Kasumi-1 (cell line): ENCODE measurements around the gene WRNIP1.

ENCODE experiments used
- DNase-seq, 2 experiments: peaks; one replicate each; lab custom pipeline; 2025; lab: John Stamatoyannopoulos, UW

WRNIP1 gene

GRCh38 chr6:2765166-2765895 is at the start of gene WRNIP1:
TSS of gene WRNIP1 (plus strand) at chr6:2765393. CDS start at chr6:2765623, 230 bp downstream.
- peak; percentile 96 to 97 for DNase-seq

DNA sequence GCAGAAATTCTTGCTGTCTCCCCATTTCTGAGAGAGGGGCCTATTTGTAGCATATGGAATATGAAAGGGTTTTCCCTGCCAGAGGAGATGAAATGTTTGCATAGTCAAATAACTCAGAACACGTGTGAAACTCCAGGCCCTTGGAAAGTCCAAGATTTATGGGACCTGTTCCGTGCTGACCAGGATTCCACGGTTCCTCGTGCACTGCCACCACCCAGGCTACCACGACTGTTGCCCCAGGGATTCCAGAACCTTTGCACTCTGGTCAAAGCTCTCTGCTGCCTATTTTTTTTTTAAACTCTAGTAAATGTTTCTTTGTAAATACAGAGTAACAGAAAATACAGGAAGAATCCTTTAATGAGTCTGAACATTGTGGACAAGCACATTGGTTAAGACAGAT is 49.5 kb upstream of the WRNIP1 start:
- no peak for DNase-seq

DNA sequence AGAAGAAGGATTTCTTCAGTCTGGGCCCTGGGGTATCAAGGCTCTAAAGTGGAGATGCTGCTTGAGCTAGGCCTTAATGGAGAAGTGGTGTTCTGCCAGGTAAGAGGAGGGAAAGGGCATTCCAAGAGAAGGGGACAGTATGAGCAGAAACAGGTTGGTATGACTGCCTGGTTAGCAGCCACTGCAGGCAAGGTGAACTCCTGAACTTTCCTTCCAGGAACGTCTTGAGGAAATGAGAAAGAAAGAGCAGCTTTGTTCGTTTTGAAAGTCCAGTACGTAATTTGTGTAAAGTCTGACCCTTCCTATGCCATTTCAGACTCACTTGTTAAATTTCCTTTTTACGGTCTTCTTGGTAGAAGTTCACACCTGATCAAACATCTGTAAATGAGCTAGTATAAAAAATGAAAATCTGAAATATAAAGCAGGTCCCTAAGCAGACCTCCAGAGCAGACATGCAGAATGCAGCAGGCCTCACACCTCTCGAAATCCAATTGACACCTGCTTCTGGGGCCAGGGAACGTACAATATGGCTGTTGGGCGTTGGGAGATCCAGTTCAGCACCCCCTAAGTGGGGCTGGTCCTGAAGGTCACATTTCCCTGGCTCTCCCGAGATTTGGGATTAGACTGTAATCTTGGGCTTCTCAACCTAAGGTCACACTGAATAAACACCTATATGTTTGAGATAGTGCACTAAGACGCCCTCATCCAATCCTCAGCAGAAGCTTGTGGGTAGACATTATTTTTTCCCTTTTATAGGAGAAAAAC is 48.1 kb upstream of the WRNIP1 start:
- DNase-seq: no peak

GRCh38 chr6:2718334-2719092 is 46.7 kb upstream of the WRNIP1 start:
- peak; percentile 40 to 58 for DNase-seq

DNA sequence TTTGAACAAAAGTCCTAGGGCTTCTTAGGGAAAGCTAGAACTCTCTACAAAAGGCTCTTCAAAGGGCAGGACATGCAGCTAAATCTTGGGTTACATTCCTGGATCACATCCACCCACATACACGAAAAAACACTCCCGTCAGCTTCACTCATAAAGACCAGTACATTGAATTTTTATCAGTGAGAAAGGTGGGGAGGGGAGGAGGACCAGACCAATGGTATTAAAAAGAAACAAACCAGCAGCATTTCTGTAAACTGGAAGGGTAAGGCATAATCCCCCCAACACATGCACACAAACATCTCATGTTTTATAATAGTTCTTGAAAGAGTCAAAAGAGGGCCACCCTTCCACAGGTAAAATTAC is 46.1 kb upstream of the WRNIP1 start:
- DNase-seq: no peak

DNA sequence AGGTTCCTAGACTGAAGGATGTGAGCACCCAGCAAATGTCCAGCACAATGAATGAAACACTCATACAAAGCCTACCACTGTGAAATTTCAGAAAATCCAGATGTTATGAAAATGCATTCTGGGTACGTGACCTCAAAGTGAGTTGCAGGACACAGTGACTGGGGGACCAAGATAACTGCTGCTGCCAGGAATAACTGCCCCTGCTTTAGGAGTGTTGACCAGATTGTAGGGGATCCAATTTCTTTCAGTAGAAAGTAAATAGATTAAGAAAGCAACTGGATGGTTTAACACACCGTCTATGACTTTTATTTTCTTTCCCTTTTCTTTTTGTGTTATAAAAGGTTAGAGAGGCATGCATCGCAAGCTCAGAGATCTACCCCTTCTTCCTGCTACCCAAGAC is 44.0 kb upstream of the WRNIP1 start:
- no peak for DNase-seq

DNA sequence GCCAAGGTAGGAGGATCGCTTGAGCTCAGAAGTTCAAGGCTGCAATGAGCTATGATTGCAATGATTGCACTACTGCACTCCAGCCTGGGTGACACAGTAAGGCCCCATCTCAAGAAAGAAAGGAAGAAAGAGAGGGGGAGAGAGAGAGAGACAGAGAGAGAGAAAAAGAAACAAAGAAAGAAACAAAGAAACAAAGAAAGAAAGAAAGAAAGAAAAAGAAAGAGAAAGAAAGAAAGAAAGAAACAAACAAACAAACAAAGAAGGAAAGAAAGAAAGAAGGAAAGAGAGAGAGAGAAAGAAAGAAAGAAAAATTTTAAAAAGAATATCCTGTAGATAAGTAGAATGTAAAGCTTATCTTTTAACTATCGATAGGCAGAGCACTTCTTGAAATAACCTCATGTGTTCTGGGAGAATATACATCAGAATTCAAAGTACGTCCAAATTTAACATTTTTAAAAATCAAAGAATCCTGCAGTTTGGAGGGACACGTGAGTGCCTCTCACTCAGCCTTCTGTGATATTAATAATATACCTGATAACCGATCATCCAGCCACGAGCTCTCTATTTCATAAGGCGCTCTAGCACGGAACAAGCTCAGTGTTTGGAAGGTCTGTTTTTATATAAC is 39.7 kb upstream of the WRNIP1 start:
- no peak for DNase-seq

- DNase-seq: peak; percentile 87 to 88
Observed at GRCh38 chr6:2725999-2726567, 39.1 kb upstream of the WRNIP1 start.

- DNase-seq: no peak
Observed at GRCh38 chr6:2729921-2730320, 35.3 kb upstream of the WRNIP1 start.

GRCh38 chr6:2730353-2731107 is 34.7 kb upstream of the WRNIP1 start:
- no peak for DNase-seq

GRCh38 chr6:2731281-2731909 is 33.8 kb upstream of the WRNIP1 start:
- no peak for DNase-seq

GRCh38 chr6:2732503-2733089 is 32.6 kb upstream of the WRNIP1 start:
- no peak for DNase-seq

- peak; percentile 96 to 97 for DNase-seq
Observed at GRCh38 chr6:2733324-2733723, 31.9 kb upstream of the WRNIP1 start.

- DNase-seq: no peak
Observed at GRCh38 chr6:2733736-2734480, 31.3 kb upstream of the WRNIP1 start.

GRCh38 chr6:2734488-2735166 is 30.6 kb upstream of the WRNIP1 start:
- no peak for DNase-seq

- no peak for DNase-seq
Observed at GRCh38 chr6:2737885-2738284, 27.3 kb upstream of the WRNIP1 start.

DNA sequence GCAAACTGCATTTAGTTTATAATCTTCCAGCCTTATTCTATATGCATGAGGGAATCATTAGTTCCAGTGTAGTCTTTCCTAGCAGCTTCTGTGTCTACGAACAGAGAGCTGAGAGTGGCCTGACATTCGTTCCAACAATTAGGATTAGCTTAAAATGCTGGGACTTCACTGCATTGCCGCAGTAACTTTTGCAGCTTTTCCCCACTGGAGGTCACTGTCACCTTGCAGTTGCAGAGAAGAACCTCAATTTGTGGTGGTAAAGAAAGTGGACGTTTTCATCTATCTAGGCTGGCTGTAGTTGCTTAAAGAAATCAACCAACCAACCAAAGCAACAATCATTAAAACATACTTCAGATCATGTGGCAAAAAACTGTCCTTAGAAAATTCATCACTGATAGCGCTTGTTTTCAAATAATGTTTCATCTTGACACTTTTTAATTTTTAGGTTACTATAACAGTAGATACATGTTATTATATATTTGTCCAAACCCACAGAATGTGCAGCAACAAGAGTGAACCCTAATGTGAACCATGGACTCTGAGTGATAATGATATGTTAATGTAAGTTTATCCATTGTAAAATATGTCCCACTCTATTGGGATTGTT is 26.7 kb upstream of the WRNIP1 start:
- peak; percentile 81 to 85 for DNase-seq

DNA sequence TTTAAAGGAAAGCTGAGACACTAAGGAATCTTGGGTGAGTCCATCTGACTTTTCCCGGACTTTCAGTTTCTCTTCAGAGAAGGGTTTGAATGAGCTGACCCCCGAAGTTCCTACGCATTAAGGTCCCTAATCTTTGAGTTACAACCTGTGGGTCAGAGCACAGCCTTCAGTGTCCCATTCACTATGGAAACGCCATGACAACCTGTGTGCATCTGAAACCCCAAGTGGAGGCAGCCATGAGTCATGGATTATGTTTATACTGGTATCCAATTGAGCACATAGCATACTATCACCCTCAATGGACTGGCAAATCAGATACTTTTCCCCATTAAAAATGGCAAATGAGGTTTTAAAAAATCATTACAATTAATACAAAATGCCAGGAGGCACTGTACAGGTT is 25.9 kb upstream of the WRNIP1 start:
- DNase-seq: no peak

- no peak for DNase-seq
Observed at GRCh38 chr6:2740581-2740980, 24.6 kb upstream of the WRNIP1 start.
